ENCODE results near the gene GANAB.
A peak's percentile ranks its signal among the peaks of the same experiment; 100 is the strongest.
"Not testable (repeated sequence)": the region's sequence is repeated elsewhere in the genome, so short reads cannot be mapped to it uniquely, and the experiment has no call there.

GANAB gene

GRCh38 chr11:62678433-62678769 is 32.0 kb upstream of the GANAB start:
- Histone ChIP-seq H3K36me3 (ENCODE audit: insufficient read depth, low read length) (peaks cover 37% of the 10 kb centered on the region), H3K4me3 (ENCODE audit: low read length) (peak overlapping the region; percentile 96), H3K9me3 (ENCODE audit: insufficient read depth, low read depth, low read length) (no peaks in the 10 kb centered on the region), H3K9ac (ENCODE audit: low read depth, low read length) (peak overlapping the region; percentile 89), H3K27ac (ENCODE audit: low read depth, low read length) (peak overlapping the region; percentile 60), H3K27me3 (ENCODE audit: insufficient read depth, low read length) (no peaks in the 10 kb centered on the region), H3K4me1 (ENCODE audit: insufficient read depth, low read length) (peaks cover 7% of the 10 kb centered on the region; the same call in 1 of the 2 replicates)
- WGBS: 7% methylated on average over 16 of the region's 16 CpGs

GRCh38 chr11:62677714-62678113 is 31.3 kb upstream of the GANAB start:
- peak overlapping the region; percentile 96 for H3K4me3 ChIP-seq (ENCODE audit: low read length)
- H3K27ac ChIP-seq (ENCODE audit: low read depth, low read length): no peak overlapping the region
- H3K4me1 ChIP-seq (ENCODE audit: insufficient read depth, low read length): peaks cover 7% of the 10 kb centered on the region; the same call in 1 of the 2 replicates
- no peaks in the 10 kb centered on the region for H3K9me3 ChIP-seq (ENCODE audit: insufficient read depth, low read depth, low read length)
- H3K27me3 ChIP-seq (ENCODE audit: insufficient read depth, low read length): no peaks in the 10 kb centered on the region
- H3K9ac ChIP-seq (ENCODE audit: low read depth, low read length): peak overlapping the region; percentile 89; the same call in 1 of the 2 replicates
- peaks cover 43% of the 10 kb centered on the region for H3K36me3 ChIP-seq (ENCODE audit: insufficient read depth, low read length)
- WGBS: 94% methylated on average over 15 of the region's 15 CpGs

GRCh38 chr11:62677156-62677555 is 30.7 kb upstream of the GANAB start:
- Histone ChIP-seq H3K36me3 (ENCODE audit: insufficient read depth, low read length) (peaks cover 44% of the 10 kb centered on the region), H3K4me3 (ENCODE audit: low read length) (peak overlapping the region; percentile 96), H3K9ac (ENCODE audit: low read depth, low read length) (no peak overlapping the region), H3K4me1 (ENCODE audit: insufficient read depth, low read length) (peaks cover 7% of the 10 kb centered on the region; the same call in 1 of the 2 replicates), H3K9me3 (ENCODE audit: insufficient read depth, low read depth, low read length) (no peaks in the 10 kb centered on the region), H3K27me3 (ENCODE audit: insufficient read depth, low read length) (no peaks in the 10 kb centered on the region), H3K27ac (ENCODE audit: low read depth, low read length) (no peak overlapping the region)
- 93% methylated on average over 5 of the region's 6 CpGs for WGBS

- Histone ChIP-seq H3K36me3 (ENCODE audit: insufficient read depth, low read length) (peaks cover 44% of the 10 kb centered on the region), H3K4me1 (ENCODE audit: insufficient read depth, low read length) (peaks cover 7% of the 10 kb centered on the region; the same call in 1 of the 2 replicates), H3K9me3 (ENCODE audit: insufficient read depth, low read depth, low read length) (no peaks in the 10 kb centered on the region), H3K4me3 (ENCODE audit: low read length) (no peak overlapping the region), H3K27me3 (ENCODE audit: insufficient read depth, low read length) (no peaks in the 10 kb centered on the region), H3K27ac (ENCODE audit: low read depth, low read length) (no peak overlapping the region), H3K9ac (ENCODE audit: low read depth, low read length) (no peak overlapping the region)
- 85% methylated on average over 6 of the region's 6 CpGs for WGBS
These were observed 30.3 kb upstream of the GANAB start for GRCh38 chr11:62676698-62677097.

- H3K36me3 ChIP-seq (ENCODE audit: insufficient read depth, low read length): peaks cover 44% of the 10 kb centered on the region
- WGBS: 97% methylated on average over 10 of the region's 10 CpGs
- not testable (repeated sequence) for H3K27ac ChIP-seq (ENCODE audit: low read depth, low read length); H3K4me3 ChIP-seq (ENCODE audit: low read length); H3K9ac ChIP-seq (ENCODE audit: low read depth, low read length); H3K9me3 ChIP-seq (ENCODE audit: insufficient read depth, low read depth, low read length); H3K27me3 ChIP-seq (ENCODE audit: insufficient read depth, low read length); H3K4me1 ChIP-seq (ENCODE audit: insufficient read depth, low read length)
These were observed 29.0 kb upstream of the GANAB start for GRCh38 chr11:62675415-62675814.

- Histone ChIP-seq H3K4me1 (ENCODE audit: insufficient read depth, low read length) (peaks cover 7% of the 10 kb centered on the region; the same call in 1 of the 2 replicates), H3K36me3 (ENCODE audit: insufficient read depth, low read length) (peaks cover 44% of the 10 kb centered on the region), H3K27ac (ENCODE audit: low read depth, low read length) (no peak overlapping the region), H3K4me3 (ENCODE audit: low read length) (peak overlapping the region; percentile 77; the same call in 1 of the 2 replicates), H3K9ac (ENCODE audit: low read depth, low read length) (no peak overlapping the region), H3K27me3 (ENCODE audit: insufficient read depth, low read length) (no peaks in the 10 kb centered on the region), H3K9me3 (ENCODE audit: insufficient read depth, low read depth, low read length) (no peaks in the 10 kb centered on the region)
- WGBS: 96% methylated on average over 2 of the region's 2 CpGs
These were observed 26.7 kb upstream of the GANAB start for GRCh38 chr11:62673196-62673525.

- Histone ChIP-seq H3K27ac (ENCODE audit: low read depth, low read length) (peak within 1 kb of the TSS; percentile 72), H3K27me3 (ENCODE audit: insufficient read depth, low read length) (no peaks in the 10 kb centered on the region), H3K9me3 (ENCODE audit: insufficient read depth, low read depth, low read length) (no peaks in the 10 kb centered on the region), H3K4me1 (ENCODE audit: insufficient read depth, low read length) (0 out of 2 replicates have a peak, but pooled peaks cover under 1% of the 10 kb centered on the region), H3K36me3 (ENCODE audit: insufficient read depth, low read length) (peaks cover 43% of the 10 kb centered on the region), H3K9ac (ENCODE audit: low read depth, low read length) (peak within 1 kb of the TSS; percentile 88), H3K4me3 (ENCODE audit: low read length) (peak within 1 kb of the TSS; percentile 77)
- 1% methylated on average over 59 of the region's 59 CpGs for WGBS
These were observed 25.4 kb upstream of the GANAB start, which contains the start of the genes LBHD1 and UQCC3 for GRCh38 chr11:62671608-62672389. Gene LBHD1, minus strand, starts transcription at chr11:62672267. Its CDS starts 2,236 bp downstream, at chr11:62670031. Gene UQCC3, plus strand, starts transcription at chr11:62671673. Its CDS starts 73 bp downstream, at chr11:62671746.

- H3K4me3 ChIP-seq (ENCODE audit: low read length): peak overlapping the region; percentile 77
- H3K4me1 ChIP-seq (ENCODE audit: insufficient read depth, low read length): peaks cover 6% of the 10 kb centered on the region; the same call in 1 of the 2 replicates
- H3K9me3 ChIP-seq (ENCODE audit: insufficient read depth, low read depth, low read length): no peaks in the 10 kb centered on the region
- WGBS: 3% methylated on average over 17 of the region's 17 CpGs
- no peaks in the 10 kb centered on the region for H3K27me3 ChIP-seq (ENCODE audit: insufficient read depth, low read length)
- peak overlapping the region; percentile 88 for H3K9ac ChIP-seq (ENCODE audit: low read depth, low read length)
- H3K27ac ChIP-seq (ENCODE audit: low read depth, low read length): peak overlapping the region; percentile 72
- peaks cover 43% of the 10 kb centered on the region for H3K36me3 ChIP-seq (ENCODE audit: insufficient read depth, low read length)
These were observed 24.8 kb upstream of the GANAB start for GRCh38 chr11:62671236-62671607.

- H3K27me3 ChIP-seq (ENCODE audit: insufficient read depth, low read length): no peaks in the 10 kb centered on the region
- H3K9me3 ChIP-seq (ENCODE audit: insufficient read depth, low read depth, low read length): no peaks in the 10 kb centered on the region
- H3K27ac ChIP-seq (ENCODE audit: low read depth, low read length): peak overlapping the region; percentile 58; the same call in 1 of the 2 replicates
- no peak overlapping the region for H3K9ac ChIP-seq (ENCODE audit: low read depth, low read length)
- WGBS: 82% methylated on average over 4 of the region's 4 CpGs
- H3K36me3 ChIP-seq (ENCODE audit: insufficient read depth, low read length): peaks cover 39% of the 10 kb centered on the region
- peaks cover 9% of the 10 kb centered on the region; the same call in 1 of the 2 replicates for H3K4me1 ChIP-seq (ENCODE audit: insufficient read depth, low read length)
- no peak overlapping the region for H3K4me3 ChIP-seq (ENCODE audit: low read length)
These were observed 23.2 kb upstream of the GANAB start for GRCh38 chr11:62669420-62670161.

GRCh38 chr11:62667460-62667859 is 21.0 kb upstream of the GANAB start:
- Histone ChIP-seq H3K27ac (ENCODE audit: low read depth, low read length) (peak overlapping the region; percentile 98; the same call in 1 of the 2 replicates), H3K4me3 (ENCODE audit: low read length) (peak overlapping the region; percentile 99), H3K36me3 (ENCODE audit: insufficient read depth, low read length) (peaks cover 31% of the 10 kb centered on the region), H3K4me1 (ENCODE audit: insufficient read depth, low read length) (peaks cover 9% of the 10 kb centered on the region; the same call in 1 of the 2 replicates), H3K27me3 (ENCODE audit: insufficient read depth, low read length) (no peaks in the 10 kb centered on the region), H3K9ac (ENCODE audit: low read depth, low read length) (peak overlapping the region; percentile 100; the same call in 1 of the 2 replicates), H3K9me3 (ENCODE audit: insufficient read depth, low read depth, low read length) (no peaks in the 10 kb centered on the region)
- 74% methylated on average over 2 of the region's 2 CpGs for whole genome bisulfite sequencing

Measured in HUES64 (cell line).